IMR-90 (cell line): ENCODE data around the gene SPON1. TPM values are rescaled to one million over a fixed set of nuclear protein-coding genes. Genes with fewer than 3 reads are reported as not detected.

Source experiments
- ATAC-seq: fragments of 200-7000 bp; cut with Tn5 transposase; 2 replicates; pipeline ENCODE4 v1.9.1; 2020; ENCODE audit warnings: low read depth, mild to moderate bottlenecking, moderate library complexity
- BruUV-seq: library from RNA; stranded (reverse); fragments of 400-500 nt; replicated peaks from 2 replicates; lab custom pipeline; 2021; lab: Mats Ljungman, UMichigan
- CTCF ChIA-PET: fragments of 300-600 bp; formaldehyde crosslinking; extraction: SDS; loops from one replicate; lab custom pipeline; 2021; ENCODE audit warnings: antibody characterized with exemption; lab: Yijun Ruan, JAX
- POLR2A ChIA-PET: fragments of 300-600 bp; sonication (Branson Sonifier 250); formaldehyde crosslinking; loops from one replicate; lab custom pipeline; 2022; ENCODE audit warnings: antibody characterized with exemption; ENCODE audit not compliant: unreplicated experiment; lab: Charles Lee
- DNase-seq: peaks from one replicate; pipeline ENCODE4 v3.0.0; 2013
- H2AFZ ChIP-seq: replicated peaks from 2 replicates; pipeline ENCODE3; 2013; ENCODE audit warnings: low read length, mild to moderate bottlenecking; ENCODE audit not compliant: poor library complexity
- H2AK5ac ChIP-seq: 2 replicates; pipeline ENCODE4 v1.6.1; 2013; ENCODE audit warnings: low read depth, low read length, inconsistent platforms
- H2AK9ac ChIP-seq: replicated peaks from 2 replicates; pipeline ENCODE3; 2013; ENCODE audit warnings: mild to moderate bottlenecking, low read depth, low read length, moderate library complexity; ENCODE audit not compliant: poor library complexity
- H2BK120ac ChIP-seq: 2 replicates; pipeline ENCODE4 v1.6.1; 2013; ENCODE audit warnings: low read depth, low read length, inconsistent platforms
- H2BK15ac ChIP-seq: 3 replicates; pipeline ENCODE4 v1.6.1; 2013; ENCODE audit warnings: low read depth, low read length, inconsistent platforms
- H2BK20ac ChIP-seq: 2 replicates; pipeline ENCODE4 v1.6.1; 2013; ENCODE audit warnings: low read depth, mild to moderate bottlenecking, inconsistent platforms, low read length, moderate library complexity
- H2BK5ac ChIP-seq: 2 replicates; pipeline ENCODE4 v1.6.1; 2013; ENCODE audit warnings: mild to moderate bottlenecking, low read depth, low read length, inconsistent platforms; ENCODE audit not compliant: poor library complexity, severe bottlenecking
- H3K14ac ChIP-seq: replicated peaks from 2 replicates; pipeline ENCODE4 v1.6.1; 2013; ENCODE audit warnings: low read depth, low read length, inconsistent platforms
- H3K18ac ChIP-seq: 2 replicates; pipeline ENCODE4 v1.6.1; 2013; ENCODE audit warnings: low read depth, low read length, control low read depth
- H3K23ac ChIP-seq: 2 replicates; pipeline ENCODE4 v1.6.1; 2013; ENCODE audit warnings: low read depth, low read length, inconsistent platforms
- H3K27ac ChIP-seq: 2 replicates; pipeline ENCODE4 v1.5.1; 2013; ENCODE audit warnings: mild to moderate bottlenecking, control low read depth, low read length; ENCODE audit not compliant: insufficient read depth
- H3K27me3 ChIP-seq: 2 replicates; pipeline ENCODE4 v1.6.1; 2013; ENCODE audit warnings: low read length; ENCODE audit not compliant: control insufficient read depth, insufficient read depth
- H3K36me3 ChIP-seq: 2 replicates; pipeline ENCODE4 v1.6.1; 2013; ENCODE audit warnings: low read length, mixed read lengths; ENCODE audit not compliant: control insufficient read depth, insufficient read depth
- H3K4ac ChIP-seq: 2 replicates; pipeline ENCODE4 v1.6.1; 2013; ENCODE audit warnings: low read depth, low read length, inconsistent platforms
- H3K4me1 ChIP-seq: 2 replicates; pipeline ENCODE4 v1.6.1; 2013; ENCODE audit warnings: low read length, mixed read lengths; ENCODE audit not compliant: control insufficient read depth, insufficient read depth
- H3K4me2 ChIP-seq: 2 replicates; pipeline ENCODE4 v1.6.1; 2013; ENCODE audit warnings: low read depth, mild to moderate bottlenecking, control low read depth, low read length, moderate library complexity
- H3K4me3 ChIP-seq: 2 replicates; pipeline ENCODE4 v1.5.1; 2013; ENCODE audit warnings: low read depth, mild to moderate bottlenecking, control low read depth, low read length, moderate library complexity; ENCODE audit not compliant: insufficient read depth
- H3K56ac ChIP-seq: 2 replicates; pipeline ENCODE4 v1.6.1; 2013; ENCODE audit warnings: low read length, inconsistent platforms; ENCODE audit not compliant: insufficient read depth; ENCODE audit errors: extremely low read depth
- H3K79me1 ChIP-seq, 2 experiments: 2 replicates each; pipeline ENCODE4 v1.6.1; 2013; ENCODE audit warnings: low read length in 2 of 2, inconsistent platforms in 1 of 2, low read depth in 1 of 2
- H3K9ac ChIP-seq: 2 replicates; pipeline ENCODE4 v1.6.1; 2013; ENCODE audit warnings: low read depth, low read length, control low read depth
- H3K9me1 ChIP-seq: 2 replicates; pipeline ENCODE4 v1.6.1; 2013; ENCODE audit warnings: low read length, inconsistent platforms; ENCODE audit not compliant: insufficient read depth
- H3K9me3 ChIP-seq: 2 replicates; pipeline ENCODE4 v1.6.1; 2013; ENCODE audit warnings: low read length; ENCODE audit not compliant: control insufficient read depth, insufficient read depth
- H4K20me1 ChIP-seq: 2 replicates; pipeline ENCODE4 v1.6.1; 2013; ENCODE audit warnings: low read length, inconsistent platforms; ENCODE audit not compliant: insufficient read depth
- H4K5ac ChIP-seq: 2 replicates; pipeline ENCODE4 v1.6.1; 2013; ENCODE audit warnings: mild to moderate bottlenecking, low read depth, low read length, control low read depth
- H4K8ac ChIP-seq, 2 experiments: 2 replicates each; pipeline ENCODE4 v1.6.1; 2013; ENCODE audit warnings: low read depth in 2 of 2, low read length in 2 of 2, control low read depth in 1 of 2, inconsistent platforms in 1 of 2
- H4K91ac ChIP-seq: 2 replicates; pipeline ENCODE4 v1.6.1; 2013; ENCODE audit warnings: low read depth, low read length, inconsistent platforms; ENCODE audit not compliant: insufficient read depth
- CHD1 ChIP-seq: IDR thresholded peaks from 2 replicates; pipeline ENCODE4 v1.6.1; 2012; ENCODE audit warnings: low read depth, low read length, improper control_type of control experiment
- MAFK ChIP-seq: IDR thresholded peaks from 2 replicates; pipeline ENCODE4 v1.6.1; 2012; ENCODE audit warnings: low read depth, low read length, improper control_type of control experiment
- NFE2L2 ChIP-seq: fragments of 150-350 bp; IDR thresholded peaks from 2 replicates; pipeline ENCODE4 v1.6.1; 2016; ENCODE audit warnings: low read depth, mild to moderate bottlenecking, low read length
- RFX5 ChIP-seq: IDR thresholded peaks from 2 replicates; pipeline ENCODE4 v1.8.0; 2012; ENCODE audit warnings: low read depth, mild to moderate bottlenecking, low read length, moderate library complexity
- WGBS, 2 experiments: methylation state at CpG; one replicate each; pipeline versions ENCODE4 v1.1.5 to v1.1.7; 2013; ENCODE audit warnings: missing lambda C conversion rate in 2 of 2; ENCODE audit not compliant: insufficient read length in 1 of 2; ENCODE audit errors: extremely low coverage in 2 of 2; 5-methylcytosine and 5-hydroxymethylcytosine counted together
- dilution Hi-C: fragments of 300-500 bp; cut with HindIII; formaldehyde crosslinking; loops from one replicate; pipeline ENCODE4 v1.14.3; 2018; ENCODE audit warnings: low sequenced_read_pairs; ENCODE audit not compliant: unreplicated experiment
- in situ Hi-C: fragments of 300-500 bp; cut with MboI; formaldehyde crosslinking; loops from 3 replicates; pipeline ENCODE4 v1.14.3; 2019; ENCODE audit warnings: low sequenced_read_pairs, inconsistent platforms, mixed read lengths
- intact Hi-C: fragments of 100-400 bp; cut with micrococcal nuclease; formaldehyde crosslinking; loops from 2 replicates; pipeline ENCODE4 v1.10.0; 2022
- polyA plus RNA-seq, 3 experiments: library from polyadenylated mRNA; depleted of rRNA; stranded (reverse); fragments of >200 nt; gene quantifications; 2 replicates each; pipeline ENCODE4 v1.2.3, GENCODE V29; 2012; ENCODE audit warnings: low replicate concordance in 1 of 3
- total RNA-seq: library from RNA; depleted of rRNA; stranded (reverse); fragments of >200 nt; gene quantifications from 2 replicates; pipeline ENCODE4 v1.2.3, GENCODE V29; 2012

The SPON1 gene
- total and polyA plus RNA-seq, 2 of the 4 experiments (the other 2 are of a cell fraction), result 0.62 to 0.72 TPM

- no peak for ATAC-seq
- H2AFZ ChIP-seq, result no peak overlapping the region
- in situ Hi-C loops, result no loop called here
- dilution Hi-C loops, result no loop called here
- no peak overlapping the region for H2BK20ac ChIP-seq
- no peak overlapping the region for H3K18ac ChIP-seq
- H3K36me3 ChIP-seq, result no peaks in the 10 kb centered on the region
- no peak for DNase-seq
- H3K4me3 ChIP-seq, result no peak overlapping the region
- no peak overlapping the region for H3K56ac ChIP-seq
- no peak overlapping the region for H4K91ac ChIP-seq
- H2AK5ac ChIP-seq, result no peak overlapping the region
- no peak overlapping the region for H2BK15ac ChIP-seq
- no peaks in the 10 kb centered on the region for H4K20me1 ChIP-seq
- BruUV-seq, result no TSS peak
- no peak overlapping the region for H3K9ac ChIP-seq
- H3K14ac ChIP-seq, result no peak overlapping the region
- no peak overlapping the region for H4K5ac ChIP-seq
- no peaks in the 10 kb centered on the region for H3K9me1 ChIP-seq
- H2AK9ac ChIP-seq, result no peak overlapping the region
- intact Hi-C loops, result no loop called here
- no peak overlapping the region for H3K27ac ChIP-seq
- TF ChIP-seq MAFK (no peak), CHD1 (no peak), RFX5 (no peak), NFE2L2 (no peak)
- H3K27me3 ChIP-seq, result peaks cover 2% of the 10 kb centered on the region
- H3K4me2 ChIP-seq, result no peak overlapping the region
- WGBS, 2 experiments, result no CpG with 5 or more reads among the region's 1 CpG
- no peak overlapping the region for H3K23ac ChIP-seq
- H3K79me1 ChIP-seq, result no peaks in the 10 kb centered on the region
- H3K4me1 ChIP-seq, result no peaks in the 10 kb centered on the region
- H2BK120ac ChIP-seq, result no peak overlapping the region
- no peak overlapping the region for H2BK5ac ChIP-seq
- no peak overlapping the region for H4K8ac ChIP-seq
- ChIA-PET CTCF (interaction anchor here (1.0 kb wide), 1 partner anchor 369 kb away, joined by 3 read pairs; no protein-coding TSS in a partner anchor), POLR2A (no interaction called here)
- H3K4ac ChIP-seq, result no peak overlapping the region
- no peaks in the 10 kb centered on the region for H3K9me3 ChIP-seq
These were observed 179.2 kb downstream of the SPON1 start for GRCh38 chr11:14141676-14142075.
